Measurements from ENCODE around the gene RABGAP1L.
"Not testable (repeated sequence)": the region's sequence is repeated elsewhere in the genome, so short reads cannot be mapped to it uniquely, and the experiment has no call there.

RABGAP1L gene

DNA sequence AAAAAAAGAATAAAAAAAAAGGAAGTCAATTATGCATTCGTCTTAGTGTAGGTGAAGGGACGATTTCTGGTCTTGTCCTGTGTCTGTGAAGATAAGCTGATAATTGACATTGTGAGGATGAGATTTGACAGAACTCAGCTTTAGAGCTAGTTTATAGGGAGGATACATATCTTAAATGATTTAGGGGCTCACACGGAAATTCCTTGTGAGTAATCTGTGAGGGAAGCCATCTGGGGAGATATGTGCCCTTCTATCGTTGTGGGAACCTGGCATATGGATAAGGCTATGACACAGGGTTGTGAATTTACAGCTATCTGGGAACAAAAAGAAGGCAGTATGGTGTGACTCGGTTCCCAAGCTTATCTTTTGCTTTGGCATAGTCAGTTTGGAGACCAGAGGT lies 71.1 kb downstream of the RABGAP1L start:
- H3K4me2 ChIP-seq (ENCODE audit: low read depth, low read length, poor library complexity, severe bottlenecking), result no peak overlapping the region
- no peaks in the 10 kb centered on the region for H4K20me1 ChIP-seq (ENCODE audit: insufficient read depth, low read length, poor library complexity, severe bottlenecking)
- H2AFZ ChIP-seq (ENCODE audit: low read length), result no peak overlapping the region
- no peaks in the 10 kb centered on the region for H3K9me3 ChIP-seq (ENCODE audit: insufficient read depth, low read depth, low read length)
- H3K9ac ChIP-seq (ENCODE audit: low read depth, low read length, poor library complexity, severe bottlenecking), result no peak overlapping the region
- H3K4me3 ChIP-seq (ENCODE audit: low read length, poor library complexity, severe bottlenecking), result no peak overlapping the region
- H3F3A ChIP-seq (ENCODE audit: low read depth), result no peaks in the 10 kb centered on the region
- no peaks in the 10 kb centered on the region for H3K4me1 ChIP-seq (ENCODE audit: insufficient read depth, low read length, poor library complexity, severe bottlenecking)
- TF ChIP-seq, protein P1, sequence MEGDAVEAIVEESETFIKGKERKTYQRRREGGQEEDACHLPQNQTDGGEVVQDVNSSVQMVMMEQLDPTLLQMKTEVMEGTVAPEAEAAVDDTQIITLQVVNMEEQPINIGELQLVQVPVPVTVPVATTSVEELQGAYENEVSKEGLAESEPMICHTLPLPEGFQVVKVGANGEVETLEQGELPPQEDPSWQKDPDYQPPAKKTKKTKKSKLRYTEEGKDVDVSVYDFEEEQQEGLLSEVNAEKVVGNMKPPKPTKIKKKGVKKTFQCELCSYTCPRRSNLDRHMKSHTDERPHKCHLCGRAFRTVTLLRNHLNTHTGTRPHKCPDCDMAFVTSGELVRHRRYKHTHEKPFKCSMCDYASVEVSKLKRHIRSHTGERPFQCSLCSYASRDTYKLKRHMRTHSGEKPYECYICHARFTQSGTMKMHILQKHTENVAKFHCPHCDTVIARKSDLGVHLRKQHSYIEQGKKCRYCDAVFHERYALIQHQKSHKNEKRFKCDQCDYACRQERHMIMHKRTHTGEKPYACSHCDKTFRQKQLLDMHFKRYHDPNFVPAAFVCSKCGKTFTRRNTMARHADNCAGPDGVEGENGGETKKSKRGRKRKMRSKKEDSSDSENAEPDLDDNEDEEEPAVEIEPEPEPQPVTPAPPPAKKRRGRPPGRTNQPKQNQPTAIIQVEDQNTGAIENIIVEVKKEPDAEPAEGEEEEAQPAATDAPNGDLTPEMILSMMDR (conservative IDR thresholded peaks at IDR 0.05; ENCODE audit: low read length), result no peak
- no peak for TF ChIP-seq EZH2phosphoT487 (IDR thresholded peaks at IDR 0.05; ENCODE audit: borderline replicate concordance)
- H3K9me2 ChIP-seq (replicated peaks; ENCODE audit: low read depth, low read length), result no peaks in the 10 kb centered on the region
- H3K36me3 ChIP-seq (ENCODE audit: insufficient read depth, low read length), result peaks cover 10% of the 10 kb centered on the region; the same call in 1 of the 2 replicates
- no peaks in the 10 kb centered on the region for H3K27me3 ChIP-seq (ENCODE audit: insufficient read depth, low read length, poor library complexity, severe bottlenecking)
- H3K79me2 ChIP-seq (ENCODE audit: insufficient read depth, low read length), result no peaks in the 10 kb centered on the region

DNA sequence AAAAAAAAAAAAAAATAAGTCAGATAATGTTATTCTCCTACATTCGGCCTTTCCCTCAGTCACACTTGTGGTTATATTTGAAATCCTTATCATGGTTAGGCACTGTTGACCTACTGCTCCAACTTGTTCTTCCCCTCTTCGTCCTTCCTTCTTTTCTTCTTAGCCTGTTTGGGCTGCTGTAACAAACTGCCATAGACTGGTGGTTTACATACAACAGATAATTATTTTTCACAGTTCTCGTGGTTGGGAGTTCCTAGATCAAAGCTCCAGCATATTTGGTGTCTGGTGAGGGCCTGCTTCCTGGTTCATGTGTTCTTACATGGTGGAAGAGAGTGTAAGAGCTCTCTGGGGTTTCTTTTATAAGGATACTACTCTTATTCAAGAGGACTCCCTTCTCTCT lies 73.4 kb downstream of the RABGAP1L start:
- H3K4me2 ChIP-seq (ENCODE audit: low read depth, low read length, poor library complexity, severe bottlenecking), result no peak overlapping the region
- H3K9ac ChIP-seq (ENCODE audit: low read depth, low read length, poor library complexity, severe bottlenecking), result no peak overlapping the region
- H3K4me1 ChIP-seq (ENCODE audit: insufficient read depth, low read length, poor library complexity, severe bottlenecking), result no peaks in the 10 kb centered on the region
- no peaks in the 10 kb centered on the region for H4K20me1 ChIP-seq (ENCODE audit: insufficient read depth, low read length, poor library complexity, severe bottlenecking)
- no peaks in the 10 kb centered on the region for H3K79me2 ChIP-seq (ENCODE audit: insufficient read depth, low read length)
- TF ChIP-seq, protein P1 (conservative IDR thresholded peaks at IDR 0.05; ENCODE audit: low read length), result no peak
- TF ChIP-seq EZH2phosphoT487 (IDR thresholded peaks at IDR 0.05; ENCODE audit: borderline replicate concordance), result no peak
- no peak overlapping the region for H3K4me3 ChIP-seq (ENCODE audit: low read length, poor library complexity, severe bottlenecking)
- H3K27me3 ChIP-seq (ENCODE audit: insufficient read depth, low read length, poor library complexity, severe bottlenecking), result no peaks in the 10 kb centered on the region
- no peaks in the 10 kb centered on the region for H3F3A ChIP-seq (ENCODE audit: low read depth)
- H3K36me3 ChIP-seq (ENCODE audit: insufficient read depth, low read length), result peaks cover 10% of the 10 kb centered on the region; the same call in 1 of the 2 replicates
- H3K9me3 ChIP-seq (ENCODE audit: insufficient read depth, low read depth, low read length), result no peaks in the 10 kb centered on the region
- H3K9me2 ChIP-seq (replicated peaks; ENCODE audit: low read depth, low read length), result no peaks in the 10 kb centered on the region
- H2AFZ ChIP-seq (ENCODE audit: low read length), result no peak overlapping the region

DNA sequence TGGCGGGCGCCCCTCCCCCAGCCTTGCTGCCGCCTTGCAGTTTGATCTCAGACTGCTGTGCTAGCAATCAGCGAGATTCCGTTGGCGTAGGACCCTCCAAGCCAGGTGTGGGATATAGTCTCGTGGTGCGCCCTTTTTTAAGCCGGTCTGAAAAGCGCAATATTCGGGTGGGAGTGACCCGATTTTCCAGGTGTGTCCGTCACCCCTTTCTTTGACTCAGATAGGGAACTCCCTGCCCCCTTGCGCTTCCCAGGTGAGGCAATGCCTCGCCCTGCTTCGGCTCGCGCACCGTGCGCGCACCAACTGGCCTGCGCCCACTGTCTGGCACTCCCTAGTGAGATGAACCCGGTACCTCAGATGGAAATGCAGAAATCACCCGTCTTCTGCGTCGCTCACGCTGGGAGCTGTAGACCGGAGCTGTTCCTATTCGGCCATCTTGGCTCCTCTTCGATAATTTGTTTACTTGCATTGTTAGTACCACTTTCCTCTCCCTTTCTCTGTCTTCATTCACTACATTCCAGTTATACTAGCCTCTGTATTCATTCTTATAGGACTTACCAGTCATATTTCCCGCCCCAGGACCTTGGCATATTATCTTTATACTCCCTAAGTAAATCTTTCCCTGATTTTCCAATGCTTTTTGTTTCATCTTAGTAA lies 79.7 kb downstream of the RABGAP1L start:
- peaks cover 19% of the 10 kb centered on the region; the same call in 1 of the 2 replicates for H3K36me3 ChIP-seq (ENCODE audit: insufficient read depth, low read length)
- not testable (repeated sequence) for H3K4me2 ChIP-seq (ENCODE audit: low read depth, low read length, poor library complexity, severe bottlenecking); H3K79me2 ChIP-seq (ENCODE audit: insufficient read depth, low read length); H2AFZ ChIP-seq (ENCODE audit: low read length); H3K9me2 ChIP-seq (replicated peaks; ENCODE audit: low read depth, low read length); H4K20me1 ChIP-seq (ENCODE audit: insufficient read depth, low read length, poor library complexity, severe bottlenecking); H3K9ac ChIP-seq (ENCODE audit: low read depth, low read length, poor library complexity, severe bottlenecking); H3K9me3 ChIP-seq (ENCODE audit: insufficient read depth, low read depth, low read length); H3K27me3 ChIP-seq (ENCODE audit: insufficient read depth, low read length, poor library complexity, severe bottlenecking); H3F3A ChIP-seq (ENCODE audit: low read depth); H3K4me1 ChIP-seq (ENCODE audit: insufficient read depth, low read length, poor library complexity, severe bottlenecking); H3K4me3 ChIP-seq (ENCODE audit: low read length, poor library complexity, severe bottlenecking)

DNA sequence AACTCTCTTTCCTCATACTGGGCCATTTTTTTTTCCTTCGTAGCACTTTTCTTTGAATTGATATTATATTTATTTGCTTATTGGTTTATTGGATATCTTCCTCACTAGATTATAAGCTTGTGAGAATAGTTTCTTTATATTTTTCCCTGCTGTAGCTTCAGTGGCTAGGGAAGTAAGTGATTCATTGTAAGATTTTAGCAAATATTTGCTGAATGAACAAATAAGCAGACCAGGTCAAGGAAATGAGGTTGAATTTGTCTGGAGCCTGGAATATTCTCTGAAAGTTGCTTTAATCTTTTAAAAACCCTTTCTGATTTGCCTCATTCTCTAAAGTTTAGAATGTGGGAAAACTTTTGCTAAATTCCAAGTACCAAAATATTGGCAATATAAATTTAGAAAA lies 80.2 kb downstream of the RABGAP1L start:
- Histone ChIP-seq H3F3A (ENCODE audit: low read depth) (no peaks in the 10 kb centered on the region; the same call in 1 of the 2 replicates), H3K4me2 (ENCODE audit: low read depth, low read length, poor library complexity, severe bottlenecking) (no peak overlapping the region), H3K4me3 (ENCODE audit: low read length, poor library complexity, severe bottlenecking) (no peak overlapping the region), H3K9ac (ENCODE audit: low read depth, low read length, poor library complexity, severe bottlenecking) (no peak overlapping the region), H4K20me1 (ENCODE audit: insufficient read depth, low read length, poor library complexity, severe bottlenecking) (no peaks in the 10 kb centered on the region), H3K9me3 (ENCODE audit: insufficient read depth, low read depth, low read length) (no peaks in the 10 kb centered on the region), H3K9me2 (replicated peaks; ENCODE audit: low read depth, low read length) (no peaks in the 10 kb centered on the region), H3K4me1 (ENCODE audit: insufficient read depth, low read length, poor library complexity, severe bottlenecking) (no peaks in the 10 kb centered on the region), H3K79me2 (ENCODE audit: insufficient read depth, low read length) (no peaks in the 10 kb centered on the region), H3K36me3 (ENCODE audit: insufficient read depth, low read length) (peaks cover 25% of the 10 kb centered on the region; the same call in 1 of the 2 replicates), H2AFZ (ENCODE audit: low read length) (no peak overlapping the region), H3K27me3 (ENCODE audit: insufficient read depth, low read length, poor library complexity, severe bottlenecking) (no peaks in the 10 kb centered on the region)
- TF ChIP-seq, protein P1 (conservative IDR thresholded peaks at IDR 0.05; ENCODE audit: low read length), result no peak
- TF ChIP-seq EZH2phosphoT487 (IDR thresholded peaks at IDR 0.05; ENCODE audit: borderline replicate concordance), result no peak
